Inflammatory macrophage treated with lipopolysaccharide for 1 hour (primary cell): ENCODE measurements around the gene TECPR2.
"Not testable (repeated sequence)": the region's sequence is repeated elsewhere in the genome, so short reads cannot be mapped to it uniquely, and the experiment has no call there.

ENCODE experiments used
- DNase-seq, 2 donors: peaks; one replicate each; pipeline ENCODE4 v3.0.0-alpha.2; 2020 to 2022

The TECPR2 gene

DNA sequence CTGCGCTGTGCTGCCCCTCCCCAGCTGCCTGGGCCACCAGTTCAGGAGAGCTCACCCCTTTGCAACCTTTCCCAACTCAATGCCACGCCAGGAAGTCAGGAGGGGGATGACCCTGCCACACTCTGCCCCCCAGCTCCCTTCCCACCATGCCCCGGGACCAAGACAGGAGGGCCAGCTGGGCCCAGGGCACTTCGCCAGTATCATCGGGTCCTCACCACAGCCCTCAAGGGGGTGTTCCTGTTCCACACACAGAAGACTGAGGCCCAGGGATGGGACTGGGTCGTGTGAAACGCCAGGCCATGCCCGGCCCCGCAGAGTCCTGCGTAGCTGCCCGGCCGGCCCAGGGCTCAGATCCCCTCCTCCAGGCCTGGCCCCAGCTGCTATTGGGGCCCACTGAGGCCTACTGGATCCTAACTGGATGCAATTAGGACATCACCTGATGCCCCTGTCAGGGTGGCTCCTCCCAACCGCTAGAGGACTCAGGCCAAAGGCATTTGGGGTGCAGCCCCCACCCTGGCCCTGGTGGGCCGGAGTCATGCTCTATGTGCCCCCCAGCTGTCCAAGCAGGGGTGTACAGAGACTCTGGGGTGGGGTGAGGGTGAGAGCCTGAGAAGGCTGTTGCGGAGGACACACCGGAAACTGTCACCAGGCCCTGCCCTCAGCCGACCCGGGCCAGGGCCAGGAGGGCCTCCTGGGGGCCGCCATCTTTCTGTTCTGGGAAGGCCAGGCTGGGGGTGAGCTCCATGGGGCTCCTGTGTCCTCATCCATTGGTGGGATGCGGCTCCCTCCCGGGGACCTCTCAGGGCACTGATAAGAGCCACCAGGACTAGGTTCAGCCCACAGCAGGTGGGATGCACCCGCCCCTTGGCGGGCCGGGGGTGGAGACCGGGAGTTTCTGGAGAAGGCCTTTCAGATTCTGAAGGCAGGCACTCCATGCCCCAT, 176.1 kb downstream of the TECPR2 start:
- DNase-seq: no peak

DNA sequence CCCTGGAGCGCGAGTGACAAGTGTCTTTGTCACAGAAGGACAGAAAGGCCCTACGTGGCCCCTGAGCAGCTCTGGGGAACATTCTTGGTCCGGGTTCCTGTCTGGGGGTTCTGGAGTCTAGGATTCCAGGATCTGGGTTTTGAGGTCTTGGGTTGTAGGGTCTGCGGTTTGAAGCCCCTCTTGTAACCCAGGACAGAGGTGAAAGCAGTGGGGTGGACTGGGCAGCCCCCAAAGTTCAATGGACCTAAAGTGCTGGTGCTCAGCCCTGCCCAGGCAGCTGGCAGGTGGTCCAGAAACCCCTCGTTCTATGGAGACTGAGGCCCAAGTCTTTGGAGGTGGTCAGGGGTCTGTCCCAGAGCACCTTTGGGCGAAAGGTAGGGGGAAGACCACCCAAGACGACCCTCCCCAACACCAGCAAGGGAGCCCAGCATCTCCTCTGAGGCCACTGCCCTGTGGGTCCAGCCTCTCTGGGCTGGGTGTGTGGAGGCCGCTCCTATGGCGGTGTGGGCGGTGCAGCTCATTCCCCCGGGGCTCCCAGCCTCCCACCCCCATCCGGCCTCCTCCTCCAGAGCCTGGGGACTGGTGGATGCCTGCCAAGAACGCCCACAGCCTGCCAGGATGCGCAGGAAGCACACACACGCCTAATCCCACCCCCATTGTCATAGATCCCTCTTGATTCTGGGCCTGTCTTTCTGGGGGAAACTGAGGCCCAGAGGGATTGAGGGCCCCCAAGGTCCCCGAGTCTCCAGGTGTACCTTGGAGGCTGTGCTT, 177.0 kb downstream of the TECPR2 start:
- no peak for DNase-seq

DNA sequence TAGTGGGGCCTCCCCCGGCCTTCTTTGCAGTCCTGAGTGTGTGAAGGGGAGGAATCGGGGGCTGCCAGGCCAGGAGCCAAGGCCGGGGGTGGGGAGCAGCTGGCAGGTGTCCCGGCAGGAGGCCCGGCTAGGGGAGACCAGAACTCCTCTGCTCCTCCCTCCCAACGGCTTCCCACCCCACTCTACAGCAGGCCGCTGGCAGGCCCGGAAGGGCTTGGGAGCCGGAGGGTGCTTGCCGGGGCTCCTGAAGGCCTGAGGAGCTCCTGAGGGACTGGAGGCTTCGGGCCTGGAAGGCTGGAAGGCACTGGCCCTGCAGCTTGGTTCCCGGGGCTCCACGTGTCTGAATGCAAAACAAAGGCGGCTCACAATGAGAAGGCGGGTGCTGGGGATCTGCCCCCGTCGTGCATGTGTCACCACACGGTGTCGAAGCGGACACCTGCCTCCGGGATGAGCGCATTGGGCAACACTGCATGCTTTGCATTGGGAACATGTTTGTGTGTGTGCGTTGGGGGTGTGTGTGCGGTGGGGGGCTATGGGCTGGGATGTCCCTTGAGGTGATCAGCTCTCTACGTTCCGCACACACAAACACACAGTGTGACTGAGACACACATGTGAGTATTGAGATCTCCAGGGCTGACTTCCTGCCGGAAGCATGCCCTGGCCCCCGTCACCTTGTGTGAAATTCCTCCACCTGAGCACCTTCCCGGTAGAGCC, 177.7 kb downstream of the TECPR2 start:
- DNase-seq: no peak

DNA sequence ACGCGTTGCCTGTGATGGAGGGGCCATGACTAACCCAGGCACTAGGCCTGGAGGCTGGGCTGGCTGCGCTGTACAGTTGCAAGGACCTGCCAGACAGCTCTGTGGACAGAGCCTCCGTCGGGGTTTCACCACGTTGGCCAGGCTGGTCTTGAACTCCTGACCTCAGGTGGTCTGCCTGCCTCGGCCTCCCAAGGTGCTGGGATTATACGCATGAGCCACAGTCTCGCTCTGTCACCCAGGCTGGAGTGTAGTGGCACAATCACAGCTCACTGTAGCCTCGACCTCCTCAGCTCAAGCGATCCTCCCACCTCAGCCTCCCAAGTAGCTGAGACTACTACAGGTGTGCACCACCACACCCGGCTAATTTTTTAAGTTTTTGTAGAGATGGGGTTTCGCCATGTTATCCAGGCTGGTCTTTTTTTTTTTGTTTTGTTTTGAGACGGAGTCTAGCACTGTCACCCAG, 178.3 kb downstream of the TECPR2 start:
- DNase-seq: not testable (repeated sequence)

DNA sequence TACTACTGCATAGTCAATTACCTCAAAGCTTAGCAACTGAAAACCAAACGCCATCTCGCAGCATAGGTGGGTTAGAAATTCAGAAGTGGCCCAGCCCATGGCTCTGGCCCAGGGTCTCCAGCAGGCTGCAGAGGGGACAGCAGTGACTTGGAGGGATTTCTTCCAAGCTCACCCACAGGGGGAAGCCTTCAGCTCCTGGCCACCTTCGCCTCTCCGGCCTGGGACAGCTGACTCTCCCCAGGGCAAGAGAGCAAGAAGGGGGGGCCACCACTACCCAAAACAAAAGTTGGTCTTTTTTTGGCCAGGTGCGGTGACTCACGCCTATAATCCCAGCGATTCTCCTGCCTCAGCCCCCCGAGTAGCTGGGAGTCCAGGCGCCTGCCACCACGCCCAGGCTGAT, 179.0 kb downstream of the TECPR2 start:
- no peak for DNase-seq

DNA sequence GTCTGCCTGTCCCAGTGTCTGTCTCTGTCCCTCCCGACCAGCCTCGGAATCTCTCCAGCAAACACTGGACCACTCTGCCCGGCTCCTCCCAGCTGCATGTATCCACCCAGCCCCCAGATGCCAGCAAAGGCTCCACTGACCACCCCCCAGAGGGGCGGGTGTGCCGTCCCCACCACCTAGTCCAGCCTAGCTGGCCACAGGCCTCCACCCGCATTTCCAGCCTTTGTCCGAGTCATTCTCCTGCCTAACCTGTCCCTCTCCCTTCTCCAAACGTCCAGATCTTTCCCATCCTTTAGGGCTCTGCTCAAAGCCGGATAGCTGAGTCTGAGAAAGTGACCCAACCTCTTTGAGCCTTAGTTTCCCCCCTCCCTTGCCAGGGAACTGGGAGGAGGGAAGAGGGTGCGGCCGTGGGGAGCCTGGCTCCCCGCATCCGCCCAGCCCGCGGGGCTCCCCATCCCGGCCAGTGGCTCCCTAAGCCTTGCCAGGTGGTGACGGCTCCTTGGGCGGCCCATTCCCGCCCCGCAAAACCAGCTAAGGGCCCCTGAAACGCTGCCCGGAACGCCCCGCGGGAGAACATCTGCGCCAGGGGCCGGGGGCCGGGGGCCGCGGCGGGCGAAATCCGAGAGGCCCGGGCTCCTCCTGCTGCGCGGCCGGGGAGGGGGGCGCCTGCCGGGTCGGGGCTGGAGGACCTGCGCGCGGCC, 181.5 kb downstream of the TECPR2 start:
- DNase-seq: no peak

DNA sequence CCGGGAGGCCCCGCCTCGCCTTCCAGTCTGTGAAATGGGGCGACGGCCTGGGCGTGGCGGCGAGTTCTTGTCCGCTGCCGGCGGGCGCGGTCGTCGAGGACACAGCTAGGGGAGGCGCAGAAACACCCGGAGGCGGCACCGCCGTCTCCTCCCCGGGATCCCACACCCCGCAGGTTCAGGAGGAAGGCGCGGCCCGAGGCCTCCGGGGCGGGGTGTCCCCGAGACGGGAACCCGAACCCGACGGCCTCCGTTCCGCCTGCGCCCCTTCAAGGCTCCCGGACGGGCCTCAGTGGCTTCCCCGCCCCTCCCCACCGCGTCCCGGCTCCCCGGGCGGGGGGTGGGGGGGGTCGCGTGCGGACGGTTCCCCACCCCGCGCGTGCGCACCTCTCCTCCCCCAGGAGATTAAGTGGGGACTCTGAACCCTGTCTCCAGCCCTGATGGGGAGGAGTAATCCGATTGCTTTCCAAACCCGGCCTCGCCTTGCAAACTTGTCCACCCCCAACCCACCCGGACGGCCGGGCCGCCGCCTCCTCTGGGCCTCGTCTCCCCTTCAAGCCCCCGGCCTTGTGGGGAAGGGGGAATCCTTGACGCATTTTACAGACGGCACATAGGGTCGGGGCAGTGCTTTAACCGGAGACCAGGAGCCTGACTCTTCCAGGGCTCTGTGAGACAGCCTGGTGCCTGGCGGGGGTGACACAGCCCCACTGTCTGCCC, 182.2 kb downstream of the TECPR2 start:
- peak in 1 of 2 donors; percentile 31 for DNase-seq

DNA sequence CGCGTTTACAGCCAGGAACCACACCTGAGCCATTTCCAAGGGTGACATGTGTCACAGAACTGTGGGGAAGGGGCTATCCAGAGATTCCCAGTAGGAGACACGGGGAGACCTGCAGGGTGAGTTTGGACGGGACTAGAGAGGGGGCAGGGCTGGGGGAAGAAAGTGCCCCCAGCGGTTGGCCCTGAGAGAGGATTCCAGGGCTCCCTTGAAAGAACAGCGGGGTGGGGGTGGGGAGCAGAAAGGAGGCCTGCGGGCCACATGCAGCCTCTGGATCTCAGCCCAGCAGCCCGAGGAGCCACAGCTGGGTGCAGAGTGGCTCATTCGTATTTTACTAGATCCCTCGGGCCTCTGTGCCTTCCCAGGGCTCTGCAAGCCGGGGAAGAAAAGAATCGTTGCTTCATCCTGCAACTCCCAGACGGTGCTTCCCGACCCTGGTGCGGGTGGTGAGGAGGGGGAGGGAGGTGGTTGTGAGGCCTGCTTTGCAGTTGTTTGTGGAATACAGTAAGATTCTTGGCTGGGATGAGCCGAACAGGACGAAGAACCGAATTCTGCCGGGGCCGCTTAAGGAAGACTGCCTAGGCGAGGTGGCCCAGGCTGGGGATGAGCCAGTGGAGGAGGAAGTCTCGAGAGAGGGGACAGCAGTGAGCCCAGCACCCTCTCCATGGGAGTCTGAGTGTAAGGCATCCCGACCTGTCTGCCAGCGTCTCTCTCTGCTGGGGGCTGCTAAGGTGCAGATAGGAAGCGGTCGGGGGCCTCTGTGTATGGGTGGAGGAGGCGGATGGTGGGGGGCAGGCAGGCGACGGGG, 182.9 kb downstream of the TECPR2 start:
- no peak for DNase-seq

DNA sequence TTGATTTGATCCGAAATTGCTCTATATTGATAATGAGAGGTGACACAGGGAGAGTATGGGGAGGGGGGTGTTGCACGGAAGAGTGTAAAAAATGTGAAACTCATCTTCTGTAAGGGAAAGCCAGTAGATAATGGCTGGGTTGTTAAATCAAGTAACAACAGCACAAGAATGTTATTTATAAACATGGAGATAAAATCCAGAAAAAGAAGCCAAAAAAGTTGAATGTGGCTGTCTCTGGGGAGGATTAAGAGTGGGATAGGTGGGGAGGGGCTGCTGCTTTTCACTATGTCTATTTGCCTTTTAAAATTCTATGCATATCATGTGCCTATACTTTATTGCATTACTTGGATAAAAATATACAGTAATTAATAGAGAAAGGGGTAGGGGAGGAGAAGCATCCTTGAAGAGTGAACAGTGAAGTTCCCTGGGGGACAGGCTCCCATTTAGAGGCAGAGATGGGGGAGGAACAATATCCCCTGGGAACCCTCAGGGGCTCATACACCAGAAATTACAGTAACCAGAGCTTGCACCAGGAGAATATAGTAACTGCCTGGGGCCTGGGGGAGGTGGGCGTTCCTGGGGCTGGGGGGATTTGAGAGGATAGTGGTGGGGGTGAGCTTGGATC, 186.0 kb downstream of the TECPR2 start:
- no peak for DNase-seq

DNA sequence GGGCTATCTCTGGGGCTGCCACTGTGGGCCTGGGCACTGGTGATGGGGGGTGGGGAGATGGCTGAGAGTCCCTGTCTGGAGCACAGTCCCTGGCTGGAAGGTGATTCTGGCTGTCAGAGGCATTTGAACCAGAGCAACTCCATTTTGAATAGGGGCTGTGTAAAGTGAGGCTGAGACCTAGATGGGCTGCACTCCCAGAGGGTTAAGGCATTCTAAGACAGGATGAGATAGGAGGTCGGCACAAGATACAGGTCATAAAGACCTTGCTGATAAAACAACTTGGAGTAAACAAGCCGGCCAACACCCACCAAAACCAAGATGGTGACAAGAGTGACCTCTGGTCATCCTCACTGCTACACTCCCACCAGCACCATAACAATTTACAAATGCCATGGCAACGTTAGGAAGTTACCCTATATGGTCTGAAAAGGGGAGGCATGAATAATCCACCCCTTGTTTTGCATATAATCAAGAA, 188.2 kb downstream of the TECPR2 start:
- peak in 1 of 2 donors; percentile 10 for DNase-seq
